ENCODE measurements around the gene MIF. TPM values are rescaled to one million over a fixed set of nuclear protein-coding genes. Genes with fewer than 3 reads are reported as not detected.
A peak's percentile ranks its signal among the peaks of the same experiment; 100 is the strongest.

MIF gene
- total and polyA plus RNA-seq, 7 donors: 110 to 277 (median 131) TPM

DNA sequence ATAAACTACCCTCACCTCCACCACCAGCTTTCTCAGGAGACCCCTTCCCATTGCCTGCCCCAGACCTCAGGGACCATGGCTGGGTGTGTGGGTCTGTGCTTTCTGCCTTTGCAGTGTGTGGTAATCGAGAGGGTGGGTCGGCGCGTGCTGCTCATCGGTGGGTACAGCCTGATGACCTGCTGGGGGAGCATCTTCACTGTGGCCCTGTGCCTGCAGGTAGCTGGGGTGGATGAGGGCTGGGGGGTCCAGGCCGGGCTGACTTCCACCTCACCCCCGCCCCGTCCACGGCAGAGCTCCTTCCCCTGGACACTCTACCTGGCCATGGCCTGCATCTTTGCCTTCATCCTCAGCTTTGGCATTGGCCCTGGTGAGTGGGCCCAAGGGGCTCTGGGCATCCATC, 10.5 kb upstream of the MIF start:
- 92 to 97% (median 94%) methylated on average over 8 to 9 of the region's 9 CpGs for WGBS, 3 donors
- H3K4me3 ChIP-seq: no peak overlapping the region
- H3K27me3 ChIP-seq (ENCODE audit: insufficient read depth in 3 of 3, low read length in 2 of 3): no peaks in the 10 kb centered on the region
- H3K4me1 ChIP-seq: no peaks in the 10 kb centered on the region
- DNase-seq (no peak), ATAC-seq (no peak)
- H3K27ac ChIP-seq: no peak overlapping the region
- no peaks in the 10 kb centered on the region for H3K9me3 ChIP-seq
- TF ChIP-seq, protein P1, sequence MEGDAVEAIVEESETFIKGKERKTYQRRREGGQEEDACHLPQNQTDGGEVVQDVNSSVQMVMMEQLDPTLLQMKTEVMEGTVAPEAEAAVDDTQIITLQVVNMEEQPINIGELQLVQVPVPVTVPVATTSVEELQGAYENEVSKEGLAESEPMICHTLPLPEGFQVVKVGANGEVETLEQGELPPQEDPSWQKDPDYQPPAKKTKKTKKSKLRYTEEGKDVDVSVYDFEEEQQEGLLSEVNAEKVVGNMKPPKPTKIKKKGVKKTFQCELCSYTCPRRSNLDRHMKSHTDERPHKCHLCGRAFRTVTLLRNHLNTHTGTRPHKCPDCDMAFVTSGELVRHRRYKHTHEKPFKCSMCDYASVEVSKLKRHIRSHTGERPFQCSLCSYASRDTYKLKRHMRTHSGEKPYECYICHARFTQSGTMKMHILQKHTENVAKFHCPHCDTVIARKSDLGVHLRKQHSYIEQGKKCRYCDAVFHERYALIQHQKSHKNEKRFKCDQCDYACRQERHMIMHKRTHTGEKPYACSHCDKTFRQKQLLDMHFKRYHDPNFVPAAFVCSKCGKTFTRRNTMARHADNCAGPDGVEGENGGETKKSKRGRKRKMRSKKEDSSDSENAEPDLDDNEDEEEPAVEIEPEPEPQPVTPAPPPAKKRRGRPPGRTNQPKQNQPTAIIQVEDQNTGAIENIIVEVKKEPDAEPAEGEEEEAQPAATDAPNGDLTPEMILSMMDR (IDR thresholded peaks at IDR 0.05): no peak
- peaks cover 0 to 41% of the 10 kb centered on the region in 2 donors for H3K36me3 ChIP-seq (ENCODE audit: insufficient read depth in 1 of 2, low read depth in 1 of 2)
- intact Hi-C loops (cut with DNase I): no loop called here

DNA sequence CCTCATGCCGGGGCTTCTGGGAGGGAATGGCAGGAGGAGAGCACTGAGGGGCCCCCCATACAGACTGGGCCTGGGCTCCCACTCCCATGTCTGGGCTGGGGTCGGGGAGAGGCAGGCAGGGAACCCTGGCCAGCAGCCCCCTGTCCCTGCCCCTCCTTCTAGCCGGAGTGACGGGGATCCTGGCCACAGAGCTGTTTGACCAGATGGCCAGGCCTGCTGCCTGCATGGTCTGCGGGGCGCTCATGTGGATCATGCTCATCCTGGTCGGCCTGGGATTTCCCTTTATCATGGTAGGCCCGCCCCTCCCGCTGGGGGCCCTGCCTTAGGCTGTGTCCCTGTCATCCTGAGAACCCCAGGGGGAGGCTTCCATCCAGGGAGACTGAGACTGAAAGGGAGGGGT, 10.0 kb upstream of the MIF start:
- 89 to 93% (median 89%) methylated on average over 7 to 9 of the region's 9 CpGs for WGBS, 3 donors
- DNase-seq (no peak), ATAC-seq (no peak)
- intact Hi-C loops (cut with DNase I): no loop called here
- Histone ChIP-seq H3K27me3 (ENCODE audit: insufficient read depth in 3 of 3, low read length in 2 of 3) (no peaks in the 10 kb centered on the region), H3K36me3 (ENCODE audit: insufficient read depth in 1 of 2, low read depth in 1 of 2) (peaks cover 0 to 38% of the 10 kb centered on the region in 2 donors), H3K4me1 (no peaks in the 10 kb centered on the region), H3K9me3 (no peaks in the 10 kb centered on the region), H3K27ac (no peak overlapping the region), H3K4me3 (no peak overlapping the region)
- TF ChIP-seq, protein P1 (IDR thresholded peaks at IDR 0.05): no peak

DNA sequence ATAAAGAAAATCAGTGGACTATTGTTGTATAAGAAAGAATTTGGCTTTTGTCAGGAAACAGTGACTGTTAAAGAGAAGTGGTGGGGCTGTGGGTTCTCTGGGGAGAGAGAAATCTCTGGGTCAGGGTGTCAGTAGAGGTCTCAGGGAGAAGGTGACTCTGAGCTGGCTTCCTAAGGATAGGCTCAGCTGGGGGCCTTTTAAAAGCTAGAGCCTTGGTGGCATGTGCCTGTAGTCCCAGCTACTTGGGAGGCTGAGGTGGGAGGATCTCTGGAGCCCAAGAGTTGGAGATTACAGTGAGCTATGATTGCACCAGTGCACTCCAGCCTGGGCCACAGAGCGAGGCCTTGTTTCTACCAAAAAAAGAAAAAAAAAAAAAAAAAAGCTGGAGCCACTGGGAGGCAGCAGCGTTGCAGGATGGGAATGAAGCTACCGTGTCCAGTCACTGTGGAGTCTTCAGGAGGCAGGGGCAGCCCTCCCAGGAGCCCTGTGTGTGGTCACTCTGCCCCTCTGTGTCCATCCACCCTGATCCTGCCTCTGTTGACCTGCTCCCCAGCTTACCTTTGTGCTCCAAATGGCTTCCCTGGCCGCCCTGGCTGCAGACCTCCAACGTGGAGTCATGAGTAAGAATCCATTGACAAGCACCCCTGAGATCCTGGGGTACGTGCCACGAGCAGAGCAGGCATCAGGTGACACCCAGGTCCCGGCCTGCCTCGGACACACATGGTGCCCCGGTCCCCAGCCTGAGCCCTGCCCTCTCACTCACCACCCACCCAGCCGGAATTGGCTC, 5.4 kb upstream of the MIF start:
- Histone ChIP-seq H3K4me3 (no peak overlapping the region), H3K4me1 (peaks cover 3% of the 10 kb centered on the region), H3K27ac (peak overlapping the region; percentile 19), H3K36me3 (ENCODE audit: insufficient read depth in 1 of 2, low read depth in 1 of 2) (peaks cover 0 to 17% of the 10 kb centered on the region in 2 donors), H3K9me3 (no peaks in the 10 kb centered on the region), H3K27me3 (ENCODE audit: insufficient read depth in 3 of 3, low read length in 2 of 3) (no peaks in the 10 kb centered on the region)
- intact Hi-C loops (cut with DNase I): no loop called here
- ATAC-seq (peak in 2 of 4 donors; percentile 23 to 24), DNase-seq (no peak)
- TF ChIP-seq, protein P1 (IDR thresholded peaks at IDR 0.05): no peak
- WGBS, 3 donors: 59 to 72% (median 59%) methylated on average over 9 to 11 of the region's 11 CpGs

DNA sequence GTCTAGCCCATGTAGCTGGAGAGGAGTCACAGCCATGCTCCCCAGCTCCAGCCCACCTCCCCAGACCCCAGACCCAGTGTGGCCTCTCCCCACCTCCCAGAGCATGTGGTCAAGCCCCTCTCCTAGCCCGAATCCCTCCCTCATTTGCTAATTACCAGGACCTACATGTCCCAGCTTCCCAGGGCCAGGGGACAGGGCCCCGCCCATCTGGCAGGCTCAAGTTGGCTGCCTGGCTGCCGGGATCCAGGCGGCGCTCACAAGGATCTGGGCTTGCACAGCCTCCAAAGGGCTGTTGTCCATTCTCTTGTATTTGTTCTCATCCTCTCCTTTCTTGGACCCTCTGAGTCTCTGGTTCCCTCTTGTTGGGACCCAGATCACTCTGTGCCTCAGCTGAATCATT, 4.6 kb upstream of the MIF start:
- no peak overlapping the region for H3K4me3 ChIP-seq
- no peaks in the 10 kb centered on the region for H3K27me3 ChIP-seq (ENCODE audit: insufficient read depth in 3 of 3, low read length in 2 of 3)
- DNase-seq (no peak), ATAC-seq (no peak)
- intact Hi-C loops (cut with DNase I): no loop called here
- TF ChIP-seq, protein P1 (IDR thresholded peaks at IDR 0.05): no peak
- H3K9me3 ChIP-seq: no peaks in the 10 kb centered on the region
- H3K36me3 ChIP-seq (ENCODE audit: insufficient read depth in 1 of 2, low read depth in 1 of 2): peaks cover 0 to 14% of the 10 kb centered on the region in 2 donors
- peaks cover 4% of the 10 kb centered on the region for H3K4me1 ChIP-seq
- no peak overlapping the region for H3K27ac ChIP-seq
- 32 to 61% (median 43%) methylated on average over 5 of the region's 5 CpGs for WGBS, 3 donors

All from psoas muscle (tissue), 8 donors.